Measurements from ENCODE around the gene MED17. TPM values are rescaled to one million over a fixed set of nuclear protein-coding genes. Genes with fewer than 3 reads are reported as not detected.

Gene MED17
- total and polyA plus RNA-seq, 2 of the 13 experiments (the other 11 are each of a cell fraction or from before 2014, with no cell fraction given), result 23.1 to 37.0 TPM

DNA sequence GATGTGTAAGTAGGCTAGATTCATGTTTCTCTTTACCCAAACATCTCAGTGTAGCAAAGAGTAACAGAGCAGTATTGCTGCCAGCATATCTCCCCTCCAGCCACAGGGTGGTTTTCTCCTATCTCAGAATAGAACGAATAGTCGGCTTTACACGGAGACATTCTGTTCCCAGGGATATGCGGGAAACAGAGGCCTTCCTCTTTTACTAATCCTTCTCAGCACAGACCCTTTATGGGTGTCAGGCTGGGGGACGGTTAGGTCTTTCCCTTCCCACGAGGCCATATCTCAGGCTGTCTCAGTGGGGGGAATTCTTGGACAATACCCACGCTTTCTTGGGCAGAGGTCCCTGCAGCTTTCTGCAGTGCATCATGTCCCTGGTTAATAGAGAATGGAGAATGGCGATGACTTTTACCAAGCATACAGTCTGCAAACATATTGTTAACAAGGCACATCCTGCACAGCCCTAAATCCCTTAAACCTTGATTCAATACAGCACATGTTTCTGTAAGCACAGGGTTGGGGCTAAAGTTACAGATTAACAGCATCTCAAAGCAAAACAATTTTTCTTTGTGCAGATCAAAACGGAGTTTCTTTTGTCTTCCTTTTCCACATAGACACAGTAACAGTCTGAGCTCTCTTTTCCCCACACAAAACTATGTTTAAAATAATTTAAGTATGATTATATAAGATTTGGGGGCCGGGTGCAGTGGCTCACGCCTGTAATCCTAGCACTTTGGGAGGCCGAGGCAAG is 38.9 kb upstream of the MED17 start (continued):
- TF ChIP-seq, protein P1, sequence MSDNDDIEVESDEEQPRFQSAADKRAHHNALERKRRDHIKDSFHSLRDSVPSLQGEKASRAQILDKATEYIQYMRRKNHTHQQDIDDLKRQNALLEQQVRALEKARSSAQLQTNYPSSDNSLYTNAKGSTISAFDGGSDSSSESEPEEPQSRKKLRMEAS (IDR thresholded peaks at IDR 0.05), result peak; percentile 54
- TF ChIP-seq SP5 (CRISPR knock-in tag; IDR thresholded peaks at IDR 0.05; ENCODE audit: borderline replicate concordance, low read depth) (peak; percentile 65; the same call in 1 of the 2 replicates), ZNF652 (CRISPR knock-in tag; IDR thresholded peaks at IDR 0.05; ENCODE audit: borderline replicate concordance, low read depth) (peak; percentile 47; the same call in 1 of the 2 replicates)

DNA sequence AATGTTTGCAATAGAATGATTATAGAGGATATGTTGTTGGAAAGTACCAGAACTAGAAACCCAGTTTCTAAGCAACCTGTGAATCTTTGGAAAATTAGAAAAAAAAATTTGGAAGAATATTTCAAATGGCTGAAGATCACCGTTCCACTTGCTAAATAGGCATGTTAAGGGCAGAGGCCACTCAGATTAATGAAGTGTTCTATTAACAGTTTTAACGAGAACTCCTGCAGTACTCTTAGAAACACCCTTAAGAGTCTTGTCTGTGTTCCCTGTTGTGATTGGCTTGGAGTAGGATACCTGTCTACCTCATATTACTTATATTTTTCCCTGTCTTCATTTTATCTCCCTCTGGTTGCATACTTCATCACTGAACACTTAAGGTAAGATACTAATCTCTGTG is 38.0 kb upstream of the MED17 start:
- Histone ChIP-seq H3K27ac (ENCODE audit: extremely low read length, insufficient read depth, low read length) (peak overlapping the region; percentile 100), H3K4me1 (ENCODE audit: insufficient read depth, low read length) (peaks cover 63% of the 10 kb centered on the region), H3K36me3 (replicated peaks in 1 of 2; ENCODE audit: control insufficient read depth in 1 of 2, insufficient read depth in 2 of 2, low read length in 2 of 2) (no peaks in the 10 kb centered on the region; a peak in 2 of 5 replicates), H3K9me3 (ENCODE audit: low read length) (no peaks in the 10 kb centered on the region), H4K20me1 (ENCODE audit: insufficient read depth, low read length) (no peaks in the 10 kb centered on the region), H3K79me2 (ENCODE audit: insufficient read depth, low read length) (peaks cover 47% of the 10 kb centered on the region), H3K4me2 (ENCODE audit: low read depth, low read length) (peak overlapping the region; percentile 81), H2AFZ (ENCODE audit: low read length) (no peak overlapping the region), H3K9ac (ENCODE audit: insufficient read depth, low read depth, low read length) (no peak overlapping the region), H3K27me3 (ENCODE audit: control insufficient read depth in 1 of 2, insufficient read depth in 2 of 2, low read length in 2 of 2) (peaks cover 0 to 2% of the 10 kb centered on the region in 2 experiments; a peak in 1 of 5 replicates), H3K4me3 (replicated peaks in 1 of 3; ENCODE audit: insufficient read depth in 1 of 3, low read depth in 2 of 3, low read length in 3 of 3) (peak overlapping the region; percentile 32 to 60 (median 47); a peak in 5 of 6 replicates)
- ATAC-seq (no peak), DNase-seq (ENCODE audit: low spot score) (no peak), FAIRE-seq (no peak)
- intact Hi-C loops (cut with micrococcal nuclease; ENCODE audit: unreplicated experiment), result no loop called here
- BruUV-seq (replicated peaks), result no TSS peak
- WGBS (ENCODE audit: low lambda C conversion rate), result 33% methylated on average over 2 of the region's 2 CpGs
- CTCF ChIA-PET (ENCODE audit: low intra/inter-chr PET ratio, low total read pairs), result no interaction called here
- in situ Hi-C loops (cut with HindIII; ENCODE audit: extremely low pct_ligation_motif_present, low pct_unique_long_range_greater_than_20kb), result no loop called here
- POLR2A ChIA-PET, result interaction anchor here (0.9 to 1.5 kb wide), 2 partner anchors 8 to 38 kb away, joined by 3 to 16 read pairs; partner anchors contain the start of gene MED17
- no peak for TF ChIP-seq ZNF782 (CRISPR knock-in tag; IDR thresholded peaks at IDR 0.05; ENCODE audit: borderline replicate concordance)
- TF ChIP-seq ZNF282 (IDR thresholded peaks at IDR 0.05; ENCODE audit: partially characterized antibody), result no peak
- no peak for TF ChIP-seq ZC3H13 (CRISPR knock-in tag; IDR thresholded peaks at IDR 0.05)
- TF ChIP-seq, protein P2, sequence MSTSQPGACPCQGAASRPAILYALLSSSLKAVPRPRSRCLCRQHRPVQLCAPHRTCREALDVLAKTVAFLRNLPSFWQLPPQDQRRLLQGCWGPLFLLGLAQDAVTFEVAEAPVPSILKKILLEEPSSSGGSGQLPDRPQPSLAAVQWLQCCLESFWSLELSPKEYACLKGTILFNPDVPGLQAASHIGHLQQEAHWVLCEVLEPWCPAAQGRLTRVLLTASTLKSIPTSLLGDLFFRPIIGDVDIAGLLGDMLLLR (CRISPR knock-in tag; IDR thresholded peaks at IDR 0.05), result no peak
- TF ChIP-seq, protein P3, sequence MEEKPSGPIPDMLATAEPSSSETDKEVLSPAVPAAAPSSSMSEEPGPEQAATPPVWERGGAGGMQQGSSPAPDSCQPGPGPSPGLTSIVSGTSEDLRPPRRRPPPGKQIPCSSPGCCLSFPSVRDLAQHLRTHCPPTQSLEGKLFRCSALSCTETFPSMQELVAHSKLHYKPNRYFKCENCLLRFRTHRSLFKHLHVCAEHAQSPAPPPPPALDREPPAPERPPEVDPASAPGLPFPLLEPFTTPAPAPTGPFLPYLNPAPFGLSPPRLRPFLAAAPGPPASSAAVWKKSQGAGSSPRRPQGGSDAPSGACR (CRISPR knock-in tag; IDR thresholded peaks at IDR 0.05), result no peak
- no peak for TF ChIP-seq HNF4A (CRISPR knock-in tag; IDR thresholded peaks at IDR 0.05)
- no peak for TF ChIP-seq ZNF562 (CRISPR knock-in tag; IDR thresholded peaks at IDR 0.05; ENCODE audit: borderline replicate concordance)
- no peak for TF ChIP-seq ZNF510 (CRISPR knock-in tag; IDR thresholded peaks at IDR 0.05; ENCODE audit: low read depth)
- TF ChIP-seq FIP1L1 (IDR thresholded peaks at IDR 0.05; ENCODE audit: borderline replicate concordance, insufficient read depth, low read depth, low read length), result no peak
- no peak for TF ChIP-seq SNAPC2 (CRISPR knock-in tag; IDR thresholded peaks at IDR 0.05)
- TF ChIP-seq, protein P4, sequence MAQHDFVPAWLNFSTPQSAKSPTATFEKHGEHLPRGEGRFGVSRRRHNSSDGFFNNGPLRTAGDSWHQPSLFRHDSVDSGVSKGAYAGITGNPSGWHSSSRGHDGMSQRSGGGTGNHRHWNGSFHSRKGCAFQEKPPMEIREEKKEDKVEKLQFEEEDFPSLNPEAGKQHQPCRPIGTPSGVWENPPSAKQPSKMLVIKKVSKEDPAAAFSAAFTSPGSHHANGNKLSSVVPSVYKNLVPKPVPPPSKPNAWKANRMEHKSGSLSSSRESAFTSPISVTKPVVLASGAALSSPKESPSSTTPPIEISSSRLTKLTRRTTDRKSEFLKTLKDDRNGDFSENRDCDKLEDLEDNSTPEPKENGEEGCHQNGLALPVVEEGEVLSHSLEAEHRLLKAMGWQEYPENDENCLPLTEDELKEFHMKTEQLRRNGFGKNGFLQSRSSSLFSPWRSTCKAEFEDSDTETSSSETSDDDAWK (CRISPR knock-in tag; IDR thresholded peaks at IDR 0.05), result no peak
- TF ChIP-seq, protein P5, sequence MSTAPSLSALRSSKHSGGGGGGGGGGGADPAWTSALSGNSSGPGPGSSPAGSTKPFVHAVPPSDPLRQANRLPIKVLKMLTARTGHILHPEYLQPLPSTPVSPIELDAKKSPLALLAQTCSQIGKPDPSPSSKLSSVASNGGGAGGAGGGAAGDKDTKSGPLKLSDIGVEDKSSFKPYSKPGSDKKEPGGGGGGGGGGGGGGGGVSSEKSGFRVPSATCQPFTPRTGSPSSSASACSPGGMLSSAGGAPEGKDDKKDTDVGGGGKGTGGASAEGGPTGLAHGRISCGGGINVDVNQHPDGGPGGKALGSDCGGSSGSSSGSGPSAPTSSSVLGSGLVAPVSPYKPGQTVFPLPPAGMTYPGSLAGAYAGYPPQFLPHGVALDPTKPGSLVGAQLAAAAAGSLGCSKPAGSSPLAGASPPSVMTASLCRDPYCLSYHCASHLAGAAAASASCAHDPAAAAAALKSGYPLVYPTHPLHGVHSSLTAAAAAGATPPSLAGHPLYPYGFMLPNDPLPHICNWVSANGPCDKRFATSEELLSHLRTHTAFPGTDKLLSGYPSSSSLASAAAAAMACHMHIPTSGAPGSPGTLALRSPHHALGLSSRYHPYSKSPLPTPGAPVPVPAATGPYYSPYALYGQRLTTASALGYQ (CRISPR knock-in tag; IDR thresholded peaks at IDR 0.05), result no peak

All from HepG2 (cell line).